ENCODE results near the gene TAGLN. TPM values are rescaled to one million over a fixed set of nuclear protein-coding genes. Genes with fewer than 3 reads are reported as not detected.

TAGLN gene
- polyA plus RNA-seq, 3 donors = 3.6 to 113 (median 4.0) TPM

GRCh38 chr11:117248341-117248740 is 49.2 kb downstream of the TAGLN start:
- Histone ChIP-seq H3K4me3 (replicated peaks in 1 of 3; ENCODE audit: low read depth in 2 of 3, low read length in 3 of 3) (no peak overlapping the region), H3K4me2 (replicated peaks; ENCODE audit: extremely low read depth, low read length, poor library complexity, severe bottlenecking) (no peak overlapping the region), H3K27me3 (ENCODE audit: control insufficient read depth in 2 of 2, insufficient read depth in 2 of 2, low read length in 2 of 2) (no peaks in the 10 kb centered on the region), H2AFZ (ENCODE audit: insufficient read depth, low read depth, low read length, poor library complexity, severe bottlenecking) (no peak overlapping the region), H3K79me2 (ENCODE audit: insufficient read depth, low read length) (no peaks in the 10 kb centered on the region), H4K20me1 (ENCODE audit: insufficient read depth, low read length) (no peaks in the 10 kb centered on the region), H3K9me3 (replicated peaks in 1 of 2; ENCODE audit: control insufficient read depth in 1 of 2, insufficient read depth in 1 of 2, low read length in 2 of 2) (no peaks in the 10 kb centered on the region), H3K36me3 (replicated peaks in 1 of 2; ENCODE audit: control insufficient read depth in 1 of 2, insufficient read depth in 2 of 2, low read length in 2 of 2) (peaks cover 68 to 83% of the 10 kb centered on the region in 2 donors), H3K9ac (ENCODE audit: insufficient read depth, low read length, poor library complexity, severe bottlenecking) (no peak overlapping the region), H3K4me1 (ENCODE audit: control insufficient read depth in 1 of 2, insufficient read depth in 2 of 2, low read length in 2 of 2) (no peaks in the 10 kb centered on the region), H3K27ac (ENCODE audit: low read depth in 1 of 2, low read length in 2 of 2) (no peak overlapping the region)
- no peak overlapping the region for H3K4me3 Mint-ChIP-seq
- intact Hi-C loops (cut with micrococcal nuclease) = no loop called here
- no peaks in the 10 kb centered on the region for H3K9me3 Mint-ChIP-seq
- no peak overlapping the region for H3K27ac Mint-ChIP-seq
- no peak for DNase-seq
- no peak for TF ChIP-seq CTCF (IDR thresholded peaks at IDR 0.05)
- peaks cover 64 to 76% of the 10 kb centered on the region in 2 donors for H3K36me3 Mint-ChIP-seq
- WGBS (ENCODE audit: insufficient coverage) = 100% methylated on average over 1 of the region's 4 CpGs
- no peaks in the 10 kb centered on the region for H3K27me3 Mint-ChIP-seq (ENCODE audit: low read depth in 3 of 3)
- no peaks in the 10 kb centered on the region for H3K4me1 Mint-ChIP-seq

- Histone ChIP-seq H3K4me2 (replicated peaks; ENCODE audit: extremely low read depth, low read length, poor library complexity, severe bottlenecking) (no peak overlapping the region), H3K9ac (ENCODE audit: insufficient read depth, low read length, poor library complexity, severe bottlenecking) (no peak overlapping the region), H4K20me1 (ENCODE audit: insufficient read depth, low read length) (no peaks in the 10 kb centered on the region), H2AFZ (ENCODE audit: insufficient read depth, low read depth, low read length, poor library complexity, severe bottlenecking) (no peak overlapping the region), H3K4me3 (replicated peaks in 1 of 3; ENCODE audit: low read depth in 2 of 3, low read length in 3 of 3) (no peak overlapping the region), H3K27ac (ENCODE audit: low read depth in 1 of 2, low read length in 2 of 2) (no peak overlapping the region), H3K36me3 (replicated peaks in 1 of 2; ENCODE audit: control insufficient read depth in 1 of 2, insufficient read depth in 2 of 2, low read length in 2 of 2) (peaks cover 59 to 83% of the 10 kb centered on the region in 2 donors), H3K4me1 (ENCODE audit: control insufficient read depth in 1 of 2, insufficient read depth in 2 of 2, low read length in 2 of 2) (no peaks in the 10 kb centered on the region), H3K9me3 (replicated peaks in 1 of 2; ENCODE audit: control insufficient read depth in 1 of 2, insufficient read depth in 1 of 2, low read length in 2 of 2) (no peaks in the 10 kb centered on the region), H3K27me3 (ENCODE audit: control insufficient read depth in 2 of 2, insufficient read depth in 2 of 2, low read length in 2 of 2) (no peaks in the 10 kb centered on the region), H3K79me2 (ENCODE audit: insufficient read depth, low read length) (no peaks in the 10 kb centered on the region)
- intact Hi-C loops (cut with micrococcal nuclease) = no loop called here
- 100% methylated on average over 2 of the region's 4 CpGs for WGBS (ENCODE audit: insufficient coverage)
- Mint-ChIP-seq H3K27ac (peak overlapping the region in 1 of 7 donors; percentile 44), H3K36me3 (peaks cover 68 to 81% of the 10 kb centered on the region in 2 donors), H3K27me3 (ENCODE audit: low read depth in 3 of 3) (no peaks in the 10 kb centered on the region), H3K9me3 (no peaks in the 10 kb centered on the region), H3K4me3 (no peak overlapping the region), H3K4me1 (no peaks in the 10 kb centered on the region)
- no peak for DNase-seq
- no peak for TF ChIP-seq CTCF (IDR thresholded peaks at IDR 0.05)
These were observed 50.4 kb downstream of the TAGLN start for GRCh38 chr11:117249571-117249970.

All from CD14-positive monocyte (primary cell).